ENCODE measurements around the gene CCDC200. TPM values are rescaled to one million over a fixed set of nuclear protein-coding genes. Genes with fewer than 3 reads are reported as not detected.

CCDC200 gene
- total RNA-seq, 1 experiment from 2014 or later, result not detected

GRCh38 chr17:43215341-43215740, 13.1 kb downstream of the CCDC200 start:
- H3K9me3 Mint-ChIP-seq, result no peaks in the 10 kb centered on the region
- H4K91ac ChIP-seq (ENCODE audit: insufficient read length, low read depth, low read length), result no peak overlapping the region
- H3K23ac ChIP-seq (ENCODE audit: insufficient read length, low read depth, low read length), result no peak overlapping the region
- no peak overlapping the region for H3K4me3 Mint-ChIP-seq
- WGBS (ENCODE audit: extremely low coverage, insufficient read length, low lambda C conversion rate), result no CpG with 5 or more reads among the region's 3 CpGs
- no peak overlapping the region for H3K27ac Mint-ChIP-seq
- H3K23me2 ChIP-seq (ENCODE audit: insufficient read length, low read depth, low read length, poor library complexity, severe bottlenecking), result peaks cover 7% of the 10 kb centered on the region
- H3K14ac ChIP-seq (ENCODE audit: insufficient read depth, low read length), result no peak overlapping the region
- H3K18ac ChIP-seq (ENCODE audit: insufficient read length, low read depth, low read length), result no peak overlapping the region
- no peak overlapping the region for H4K5ac ChIP-seq (ENCODE audit: insufficient read length, low read depth, low read length)
- H2BK120ac ChIP-seq (ENCODE audit: low read depth, low read length, poor library complexity, severe bottlenecking), result no peak overlapping the region
- no peaks in the 10 kb centered on the region for H3K27me3 ChIP-seq (ENCODE audit: insufficient read depth, low read length)
- H3K4me1 ChIP-seq (ENCODE audit: insufficient read depth, low read length), result peaks cover 3% of the 10 kb centered on the region; the same call in 1 of the 2 replicates
- TF ChIP-seq CTCF (conservative IDR thresholded peaks at IDR 0.05), result no peak
- no peaks in the 10 kb centered on the region for H3K9me3 ChIP-seq (ENCODE audit: control insufficient read depth, low read depth, low read length)
- no peaks in the 10 kb centered on the region for H3K79me2 ChIP-seq (ENCODE audit: insufficient read depth, low read length)
- no peaks in the 10 kb centered on the region for H4K20me1 ChIP-seq (ENCODE audit: control insufficient read depth, insufficient read depth, insufficient read length)
- no peak overlapping the region for H3K27ac ChIP-seq (ENCODE audit: insufficient read length, low read depth, low read length)
- no peak overlapping the region for H2AK5ac ChIP-seq (ENCODE audit: insufficient read length, low read length)
- H3K4me2 ChIP-seq (ENCODE audit: insufficient read depth, insufficient read length, low read length), result no peak overlapping the region
- H4K8ac ChIP-seq (replicated peaks; ENCODE audit: insufficient read length, low read depth, low read length), result no peak overlapping the region
- no peak overlapping the region for H2BK15ac ChIP-seq (ENCODE audit: low read depth, low read length)
- peaks cover 1 to 12% (median 8%) of the 10 kb centered on the region in 3 experiments; a peak in 6 of 7 replicates for H3K36me3 Mint-ChIP-seq (ENCODE audit: insufficient read depth in 1 of 3, low read depth in 3 of 3)
- H3K4me1 Mint-ChIP-seq, result peaks cover 17 to 22% of the 10 kb centered on the region in 2 experiments
- no peaks in the 10 kb centered on the region; the same call in 1 of the 2 replicates for H3K27me3 Mint-ChIP-seq (ENCODE audit: low read depth)
- no peak overlapping the region for H2AFZ ChIP-seq (ENCODE audit: low read length)
- no peaks in the 10 kb centered on the region for H3K79me1 ChIP-seq (ENCODE audit: insufficient read depth, low read depth, low read length, poor library complexity, severe bottlenecking)
- no peak overlapping the region for H3T11ph ChIP-seq (ENCODE audit: low read length)
- no peak overlapping the region for H2BK12ac ChIP-seq (ENCODE audit: insufficient read length, low read depth, low read length)
- no peak overlapping the region for H2BK5ac ChIP-seq (ENCODE audit: insufficient read length, low read length)
- no peak overlapping the region for H3K56ac ChIP-seq (ENCODE audit: insufficient read length, low read depth, low read length)
- DNase-seq, result no peak
- no peak overlapping the region for H3K4ac ChIP-seq (ENCODE audit: low read depth, low read length)
- H2BK20ac ChIP-seq (ENCODE audit: low read depth, low read length, poor library complexity, severe bottlenecking), result no peak overlapping the region
- H3K9ac ChIP-seq (ENCODE audit: extremely low read depth, insufficient read length, low read length), result no peak overlapping the region
